Measurements from ENCODE around the gene GTF2IRD2.
"Not testable (repeated sequence)": the region's sequence is repeated elsewhere in the genome, so short reads cannot be mapped to it uniquely, and the experiment has no call there.

The GTF2IRD2 gene

DNA sequence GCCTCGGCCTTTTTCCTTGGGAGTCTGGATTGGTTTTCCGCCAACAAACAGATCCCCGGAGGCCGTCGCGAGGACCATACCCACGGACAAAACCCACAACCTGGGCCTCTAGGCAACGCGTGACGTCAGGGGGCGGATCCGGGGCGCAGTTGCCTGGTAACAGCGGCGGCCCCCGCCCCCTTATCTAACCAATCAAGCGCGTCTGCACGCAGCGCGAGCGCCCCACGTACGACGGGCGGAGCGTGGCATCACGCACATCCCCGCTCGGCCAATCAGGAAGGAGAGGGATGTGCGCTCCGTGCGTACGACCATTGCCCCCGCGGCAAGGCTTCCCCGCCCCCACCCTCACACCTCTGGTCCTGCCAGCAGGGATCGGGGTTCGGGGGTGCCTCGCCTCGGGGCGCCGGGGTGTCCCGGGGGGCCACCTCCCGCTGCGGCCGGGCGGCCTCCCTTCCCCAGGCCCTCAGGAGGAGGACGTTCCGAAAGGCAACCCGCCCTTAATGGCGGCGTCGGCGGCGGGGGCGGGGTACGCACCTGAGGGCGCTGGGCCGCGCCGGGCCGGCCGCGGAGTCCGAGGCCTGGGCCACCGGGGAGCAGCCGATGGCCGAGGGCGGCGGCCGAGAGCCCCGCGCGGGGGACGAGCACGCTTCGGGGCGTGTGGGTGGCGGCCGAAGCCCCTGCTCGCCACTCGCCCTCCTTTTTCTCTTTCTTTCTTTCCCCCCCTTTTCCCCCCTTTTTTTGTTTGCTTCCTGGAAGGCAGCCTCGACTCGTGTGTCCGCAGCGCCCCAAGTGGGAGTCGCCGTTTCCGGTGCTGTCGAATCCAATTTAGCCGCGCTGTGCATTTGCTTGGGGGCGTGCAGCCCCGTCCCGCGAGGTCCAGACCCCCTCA, at the start of gene GTF2IRD2:
Gene GTF2IRD2 (minus strand): TSS at position 773 of the 889 bp plus-strand sequence. CDS start 15,227 bp downstream, outside the sequence.
- DNase-seq: not testable (repeated sequence)

DNA sequence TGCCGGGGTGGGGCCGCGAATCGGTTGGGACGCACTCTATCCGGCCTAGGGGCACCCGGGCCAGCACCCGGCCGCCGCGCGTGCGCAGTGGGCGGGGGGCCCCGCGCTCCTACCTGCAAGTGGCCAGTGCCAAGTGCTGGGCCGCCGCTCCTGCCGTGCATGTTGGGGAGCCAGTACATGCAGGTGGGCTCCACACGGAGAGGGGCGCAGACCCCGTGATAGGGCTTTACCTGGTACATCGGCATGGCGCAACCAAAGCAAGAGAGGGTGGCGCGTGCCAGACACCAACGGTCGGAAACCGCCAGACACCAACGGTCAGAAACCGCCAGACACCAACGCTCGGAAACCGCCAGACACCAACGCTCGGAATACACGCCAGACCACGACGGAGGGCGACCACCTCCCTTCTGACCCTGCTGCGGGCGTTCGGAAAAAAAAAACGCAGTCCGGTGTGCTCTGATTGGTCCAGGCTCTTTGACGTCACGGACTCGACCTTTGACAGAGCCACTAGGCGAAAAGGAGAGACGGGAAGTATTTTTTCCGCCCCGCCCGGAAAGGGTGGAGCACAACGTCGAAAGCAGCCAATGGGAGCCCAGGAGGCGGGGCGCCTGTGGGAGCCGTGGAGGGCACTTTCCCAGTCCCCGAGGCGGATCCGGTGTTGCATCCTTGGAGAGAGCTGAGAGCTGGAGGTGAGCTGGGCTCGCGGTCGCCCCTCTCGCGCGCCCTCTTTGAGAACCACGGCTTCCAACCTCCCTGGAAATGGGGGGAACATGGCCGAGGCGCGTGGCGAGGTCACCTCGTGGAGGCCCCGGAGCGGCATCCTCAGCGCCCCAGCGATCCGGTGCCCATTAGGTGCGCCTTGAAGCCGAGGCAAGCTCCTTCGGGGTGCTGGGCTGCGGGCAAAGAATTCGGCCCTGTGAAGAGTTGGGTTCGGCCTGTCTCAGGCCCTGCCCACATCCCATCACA, 39.0 kb upstream of the GTF2IRD2 start:
- peak; percentile 37 to 56 (median 50) for DNase-seq

DNA sequence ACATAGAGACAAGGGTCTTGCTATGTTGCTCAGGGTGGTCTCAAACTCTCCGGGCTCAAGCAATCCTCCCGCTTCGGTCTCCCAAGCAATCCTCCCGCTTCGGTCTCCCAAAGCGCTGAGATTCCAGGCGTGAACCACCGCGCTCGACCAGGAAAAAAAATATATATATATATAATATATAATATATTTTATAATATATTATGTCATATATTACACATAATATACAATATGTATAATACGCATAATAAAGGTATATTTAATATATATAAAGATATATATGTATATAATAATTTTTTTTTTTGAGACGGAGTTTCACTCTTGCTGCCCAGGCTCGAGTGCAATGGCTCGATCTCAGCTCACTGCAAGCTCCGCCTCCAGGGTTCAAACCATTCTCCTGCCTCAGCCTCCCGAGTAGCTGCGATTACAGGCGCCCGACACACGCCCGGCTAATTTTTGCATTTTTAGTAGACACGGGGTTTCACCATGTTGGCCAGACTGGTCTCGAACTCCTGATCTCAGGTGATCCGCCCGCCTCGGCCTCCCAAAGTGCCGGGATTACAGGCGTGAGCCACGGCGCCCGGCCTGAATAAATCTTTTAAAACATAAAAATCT, 38.2 kb upstream of the GTF2IRD2 start:
- DNase-seq: not testable (repeated sequence)

DNA sequence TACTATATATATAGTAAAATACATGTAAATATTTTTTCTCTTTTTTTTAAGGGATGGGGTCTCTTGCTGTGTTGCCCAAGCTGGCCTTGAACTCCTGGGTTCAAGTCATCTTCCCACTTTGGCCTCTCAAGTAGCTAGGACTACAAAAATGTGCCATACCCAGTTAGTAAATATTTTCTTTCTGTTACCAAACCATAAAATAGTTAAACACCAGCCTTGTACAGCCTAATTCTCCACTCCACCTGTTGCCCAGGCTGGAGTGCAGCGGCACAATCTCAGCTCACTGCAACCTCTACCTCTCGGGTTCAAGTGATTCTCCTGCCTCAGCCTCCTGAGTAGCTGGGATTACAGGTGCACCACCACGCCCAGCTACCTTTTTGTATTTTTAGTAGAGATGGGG, 33.9 kb upstream of the GTF2IRD2 start:
- DNase-seq: not testable (repeated sequence)

DNA sequence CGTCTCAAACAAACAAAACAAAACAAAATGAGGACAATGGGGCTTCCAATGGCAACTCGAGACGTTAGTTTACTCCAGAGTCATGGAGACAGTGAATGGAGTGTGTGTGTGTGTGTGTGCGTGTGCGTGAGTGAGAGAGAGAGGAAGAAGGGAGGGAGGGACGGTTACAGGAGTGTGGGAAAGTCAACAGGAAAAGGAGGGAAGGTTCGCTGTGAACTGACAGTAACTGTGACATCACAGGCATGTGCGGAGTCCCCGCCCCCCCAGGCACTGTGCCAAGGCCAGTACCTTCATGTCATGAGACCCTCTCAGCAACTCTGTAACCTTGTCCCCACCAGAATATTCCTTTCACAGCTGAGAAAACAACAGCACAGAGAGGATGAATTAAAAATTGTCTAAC, 30.7 kb upstream of the GTF2IRD2 start:
- not testable (repeated sequence) for DNase-seq

DNA sequence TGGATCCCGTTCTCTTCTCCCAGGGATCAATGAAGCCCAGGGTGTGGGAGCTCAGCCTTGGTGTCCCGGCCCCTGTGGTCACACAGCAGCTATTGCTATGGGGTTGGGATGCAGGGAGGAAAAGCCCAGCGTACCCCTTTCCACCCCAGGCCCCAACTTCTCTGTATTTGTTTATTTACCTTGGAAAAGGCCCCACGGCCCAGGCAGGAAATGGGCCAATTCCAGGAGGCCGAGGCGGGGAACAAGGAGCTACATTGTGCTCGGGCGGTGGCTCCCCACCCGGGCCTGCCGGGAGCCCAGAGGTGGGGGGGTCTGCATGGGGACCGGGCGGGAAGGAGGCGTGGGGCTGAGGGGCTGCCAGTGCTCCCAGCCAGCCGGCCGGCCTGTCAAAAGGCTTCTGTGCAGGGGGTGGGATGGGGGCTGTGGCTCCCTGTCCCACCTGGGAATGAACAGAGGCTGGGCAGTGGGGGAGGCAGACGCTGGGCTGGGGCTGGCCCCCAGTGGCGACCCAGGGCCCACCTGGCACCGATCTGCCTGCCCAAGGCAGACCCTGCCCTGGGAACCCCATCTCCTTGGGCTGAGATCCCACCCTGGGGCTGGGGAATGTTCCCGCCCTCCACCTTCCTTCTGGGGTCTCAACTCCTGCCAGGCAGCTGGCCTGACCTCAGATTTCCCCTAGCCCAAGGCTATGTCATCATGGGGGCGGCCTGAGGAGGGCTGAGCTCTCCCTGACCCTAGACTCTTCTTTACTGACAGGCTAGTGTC, 23.5 kb upstream of the GTF2IRD2 start:
- DNase-seq: not testable (repeated sequence)

DNA sequence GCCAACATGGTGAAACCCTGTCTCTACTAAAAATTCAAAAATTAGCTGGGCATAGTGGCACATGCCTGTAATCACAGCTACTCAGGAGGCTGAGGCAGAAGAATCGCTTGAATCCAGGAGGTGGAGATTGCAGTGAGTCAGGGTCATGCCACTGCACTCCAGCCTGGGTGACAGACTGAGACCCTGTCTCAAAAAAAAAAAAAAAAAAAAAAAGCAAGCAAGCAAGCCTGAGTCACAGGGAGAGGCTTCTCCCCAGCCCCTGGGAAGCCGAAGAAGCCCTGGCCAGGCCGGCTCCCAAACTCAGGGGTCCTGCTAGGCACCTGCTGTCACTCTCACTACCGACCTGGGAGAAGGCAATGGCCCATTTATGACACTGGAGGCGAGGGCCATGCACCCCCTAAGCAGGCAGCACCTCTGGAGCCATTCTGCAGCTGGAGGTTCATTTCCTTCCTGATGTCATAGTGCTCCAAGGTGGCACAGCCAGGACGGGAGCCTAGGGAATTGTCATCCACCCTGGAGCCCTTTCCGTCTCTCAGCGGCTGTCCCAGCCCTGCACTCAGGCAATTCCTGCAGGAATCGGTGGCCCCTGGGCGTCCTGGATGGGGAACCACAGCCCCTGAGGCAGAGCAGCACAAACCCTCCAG, 22.8 kb upstream of the GTF2IRD2 start:
- DNase-seq: not testable (repeated sequence)

DNA sequence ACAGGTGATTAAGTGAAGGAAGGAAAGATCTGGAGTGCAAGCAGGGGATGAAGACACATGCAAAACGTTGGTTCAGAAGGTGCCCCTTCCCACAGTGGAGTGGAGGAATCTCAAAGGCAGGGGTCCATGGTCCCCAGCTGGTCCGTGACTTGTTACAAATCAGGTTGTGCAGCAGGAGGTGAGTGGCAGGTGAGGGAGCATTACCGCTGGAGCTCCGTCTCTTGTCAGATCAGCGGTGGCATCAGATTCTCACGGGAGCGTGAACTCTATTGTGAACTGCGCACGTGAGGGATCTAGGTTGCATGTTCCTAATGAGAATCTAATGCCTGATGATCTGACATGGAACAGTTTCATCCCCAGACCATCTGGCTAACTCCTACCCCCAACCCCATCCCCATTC, 21.1 kb upstream of the GTF2IRD2 start:
- not testable (repeated sequence) for DNase-seq

DNA sequence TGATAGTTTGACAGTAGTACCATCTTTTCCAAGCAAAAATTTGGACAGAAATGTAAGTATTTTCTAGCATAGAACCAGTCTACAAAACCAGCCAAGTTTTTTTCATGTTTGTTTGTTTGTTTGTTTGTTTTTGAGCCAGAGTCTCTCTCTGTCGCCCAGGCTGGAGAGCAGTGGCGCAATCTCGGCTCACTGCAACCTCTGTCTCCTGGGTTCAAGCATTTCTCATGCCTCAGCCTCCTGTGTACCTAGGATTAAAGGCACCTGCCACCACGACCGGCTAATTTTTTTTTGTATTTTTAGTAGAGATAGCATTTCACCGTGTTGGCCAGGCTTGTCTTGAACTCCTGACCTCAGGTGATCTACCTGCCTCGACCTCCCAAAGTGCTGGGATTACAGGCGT, 14.4 kb upstream of the GTF2IRD2 start:
- DNase-seq: not testable (repeated sequence)

DNA sequence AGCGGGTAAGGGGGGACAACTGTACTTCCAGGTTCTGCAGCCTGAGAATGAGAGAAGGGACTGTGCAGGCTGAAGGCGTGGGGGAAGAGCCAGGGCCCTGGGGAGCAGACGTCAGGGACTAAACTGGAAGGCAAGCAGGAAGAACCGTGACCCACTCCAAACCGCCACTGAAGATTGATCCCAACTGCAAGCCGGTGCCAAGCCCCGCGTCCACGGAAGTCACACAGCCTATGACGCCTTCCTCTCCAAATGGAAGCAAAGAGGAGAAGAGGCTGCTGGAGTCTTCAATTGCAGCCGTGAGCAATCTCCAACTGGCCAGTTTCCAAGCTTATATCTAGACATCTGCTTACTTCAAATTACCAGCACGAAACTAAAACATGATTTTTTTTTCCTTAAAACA, 1.6 kb downstream of the GTF2IRD2 start:
- not testable (repeated sequence) for DNase-seq

DNA sequence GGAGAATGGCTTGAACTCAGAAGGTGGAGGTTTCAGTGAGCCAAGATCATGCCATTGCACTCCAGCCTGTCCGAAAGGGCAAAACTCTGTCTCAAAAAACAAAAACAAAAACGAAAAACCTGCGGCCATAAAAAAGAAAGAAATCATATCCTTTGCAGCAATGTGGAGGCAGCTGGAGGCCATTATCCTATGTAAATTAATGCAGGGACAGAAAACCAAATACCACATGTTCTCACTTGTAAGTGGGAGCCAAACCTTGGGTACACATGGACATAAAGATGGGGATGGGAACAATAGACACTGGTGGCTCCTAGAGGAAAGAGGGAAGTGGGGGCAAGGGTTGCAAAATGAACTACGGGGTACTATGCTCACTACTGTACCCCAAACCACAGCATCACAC, 21.0 kb downstream of the GTF2IRD2 start:
- not testable (repeated sequence) for DNase-seq

DNA sequence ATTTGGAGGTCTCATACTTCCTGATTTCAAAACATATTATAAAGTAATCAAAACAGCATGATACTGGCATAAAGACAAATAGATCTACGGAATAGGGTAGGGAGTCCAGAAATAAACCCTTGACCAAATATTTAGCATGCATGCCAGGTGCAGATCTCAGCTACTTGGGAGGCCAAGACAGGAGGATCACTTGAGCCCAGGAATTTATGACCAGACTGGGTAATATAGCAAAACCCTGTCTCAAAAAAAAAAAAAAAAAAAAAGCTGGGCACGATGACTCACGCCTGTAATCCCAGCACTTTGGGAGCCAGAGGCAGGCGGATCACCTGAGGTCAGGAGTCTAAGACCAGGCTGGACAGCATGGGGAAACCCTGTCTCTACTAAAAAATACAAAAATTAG, 21.4 kb downstream of the GTF2IRD2 start:
- DNase-seq: not testable (repeated sequence)

DNA sequence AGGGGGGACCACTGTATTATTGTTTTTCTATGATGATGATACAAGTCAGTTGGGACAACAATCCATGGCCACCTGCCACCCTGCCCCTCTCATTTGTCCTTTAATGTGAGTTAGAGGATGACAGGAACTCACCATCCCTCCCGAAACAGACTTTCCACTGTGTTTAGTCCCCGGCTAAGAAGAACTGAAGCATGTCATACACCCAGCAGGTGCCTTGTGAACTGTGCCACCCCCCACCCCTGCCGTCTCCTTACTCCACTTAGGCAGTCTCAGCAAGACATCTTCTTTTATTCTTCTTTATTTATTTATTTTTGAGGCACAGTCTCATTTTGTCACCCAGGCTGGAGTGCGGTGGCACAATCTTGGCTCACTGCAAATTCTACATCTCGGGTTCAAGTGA, 30.1 kb downstream of the GTF2IRD2 start:
- DNase-seq: not testable (repeated sequence)

DNA sequence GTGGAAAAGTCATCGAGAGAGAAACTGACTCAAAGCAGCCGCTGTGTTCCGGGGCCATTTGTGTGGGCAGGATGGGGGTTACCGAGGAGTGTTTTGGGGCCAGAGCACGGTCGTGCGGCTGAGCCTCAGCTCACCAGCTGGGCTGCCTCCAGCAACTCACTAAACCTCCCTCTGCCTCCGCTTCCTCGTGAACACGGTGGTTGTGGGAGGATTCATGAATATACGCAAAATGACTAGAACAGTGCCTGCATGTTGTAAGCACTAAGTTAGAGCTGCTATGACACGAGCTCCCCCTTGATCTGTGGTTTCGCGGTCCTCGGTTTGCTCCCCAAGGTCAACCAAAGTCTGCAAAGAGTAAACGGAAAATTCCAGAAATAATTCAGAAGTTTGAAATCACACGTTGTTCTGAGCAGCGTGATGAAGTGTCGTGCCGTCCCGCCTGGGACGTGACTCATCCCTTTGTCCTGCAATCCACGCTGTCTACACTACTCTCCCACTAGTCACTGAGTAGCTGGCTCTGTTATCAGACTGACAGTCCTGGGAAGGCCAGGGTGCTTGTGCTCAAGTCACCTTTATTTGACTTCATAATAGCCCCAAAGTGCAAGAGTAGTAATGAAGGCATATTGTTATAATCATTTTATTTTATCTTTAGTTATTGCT, 31.1 kb downstream of the GTF2IRD2 start:
- not testable (repeated sequence) for DNase-seq

DNA sequence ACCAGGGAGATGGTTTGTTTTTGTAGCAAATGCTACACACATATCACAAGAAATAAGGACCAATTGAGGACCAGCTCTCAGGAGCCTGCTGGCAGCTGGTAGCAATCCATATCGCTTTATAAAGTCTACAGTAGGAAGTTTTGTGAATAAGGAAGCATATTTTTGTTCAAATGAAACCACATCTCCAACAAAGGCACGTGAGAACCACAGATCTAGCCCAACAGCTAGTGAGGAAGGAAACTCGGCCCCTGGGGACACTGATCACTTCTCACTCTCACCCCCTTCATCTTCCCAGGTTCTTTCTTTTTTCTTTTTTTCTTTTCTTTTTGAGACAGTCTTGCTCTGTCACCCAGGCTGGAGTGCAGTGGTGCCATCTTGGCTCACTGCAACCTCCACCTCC, 35.5 kb downstream of the GTF2IRD2 start:
- not testable (repeated sequence) for DNase-seq

DNA sequence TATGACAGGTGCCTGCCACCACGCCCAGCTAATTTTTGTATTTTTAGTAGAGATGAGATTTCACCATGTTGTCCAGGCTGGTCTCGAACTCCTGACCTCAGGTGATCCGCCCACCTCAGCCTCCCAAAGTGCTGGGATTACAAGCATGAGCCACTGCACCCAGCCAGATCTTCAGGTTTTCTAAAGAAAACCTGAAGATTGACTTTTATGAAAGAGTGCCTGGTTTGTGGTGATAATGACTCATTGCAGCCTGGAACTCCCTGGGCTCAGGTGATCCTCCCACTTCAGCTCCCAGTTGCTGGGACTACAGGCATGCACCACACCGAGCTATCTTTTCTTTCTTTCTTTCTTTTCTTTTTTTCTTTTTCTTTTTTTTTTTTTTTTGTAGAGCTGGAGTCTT, 52.8 kb downstream of the GTF2IRD2 start:
- not testable (repeated sequence) for DNase-seq

DNA sequence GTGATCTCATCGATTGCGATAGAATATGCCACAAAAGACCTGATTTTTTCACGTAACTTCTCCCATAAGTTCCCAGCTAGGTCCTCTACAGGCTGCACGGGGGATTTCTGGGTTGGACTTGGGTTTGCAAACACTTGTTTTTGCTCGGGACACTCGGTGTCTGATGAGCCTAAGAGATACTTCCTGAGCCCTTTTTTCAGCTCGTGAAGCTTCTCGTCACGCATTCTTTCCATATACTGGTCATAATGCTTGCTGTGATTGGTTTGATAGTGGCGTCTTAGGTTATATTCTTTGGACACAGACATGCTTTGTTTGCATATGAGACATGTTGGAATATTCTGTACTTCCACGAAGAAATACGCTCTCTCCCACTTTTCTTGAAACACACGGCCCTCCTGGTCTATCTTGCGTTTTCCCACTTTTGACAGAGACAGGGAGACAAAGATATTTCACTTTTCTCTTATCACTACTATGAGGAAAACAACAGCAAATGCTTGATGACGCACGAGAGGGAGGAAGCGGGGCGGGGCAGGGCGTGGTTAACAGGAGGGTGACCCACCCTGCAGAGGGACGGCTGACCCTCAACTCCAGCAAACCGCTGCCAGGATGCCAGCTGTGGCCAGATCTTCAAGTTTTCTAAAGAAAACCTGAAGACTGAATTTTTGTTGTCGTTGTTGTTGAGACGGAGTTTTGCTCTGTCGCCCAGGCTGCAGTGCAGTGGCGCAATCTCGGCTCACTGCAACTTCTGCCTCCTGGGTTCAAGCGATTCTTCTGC, 53.4 kb downstream of the GTF2IRD2 start:
- DNase-seq: not testable (repeated sequence)

DNA sequence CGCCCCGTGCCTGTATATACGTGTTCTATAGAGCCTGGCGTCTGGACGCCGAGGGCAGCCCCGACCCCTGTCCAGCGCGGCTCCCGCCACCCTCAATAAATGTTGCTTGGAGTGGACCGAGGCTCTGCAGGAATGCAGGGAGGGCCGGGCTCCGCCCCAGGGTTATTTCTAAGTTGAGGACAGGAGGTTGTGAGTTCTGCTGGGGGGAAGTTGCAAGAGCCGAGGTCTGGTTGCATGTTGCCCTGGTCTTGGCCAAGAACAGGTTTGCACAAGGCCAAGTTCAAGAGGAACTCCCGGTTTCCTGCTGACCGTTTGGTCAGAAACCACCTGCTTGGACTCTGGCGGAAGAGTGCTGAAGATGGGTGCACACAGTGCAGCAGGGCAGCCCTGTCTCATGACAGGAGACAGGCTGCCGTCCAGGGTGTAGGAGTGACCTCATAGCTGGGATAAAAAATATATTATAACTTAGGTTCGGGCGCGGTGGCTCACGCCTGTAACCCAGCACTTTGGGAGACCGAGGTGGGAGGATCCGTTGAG, 62.1 kb downstream of the GTF2IRD2 start:
- not testable (repeated sequence) for DNase-seq

DNA sequence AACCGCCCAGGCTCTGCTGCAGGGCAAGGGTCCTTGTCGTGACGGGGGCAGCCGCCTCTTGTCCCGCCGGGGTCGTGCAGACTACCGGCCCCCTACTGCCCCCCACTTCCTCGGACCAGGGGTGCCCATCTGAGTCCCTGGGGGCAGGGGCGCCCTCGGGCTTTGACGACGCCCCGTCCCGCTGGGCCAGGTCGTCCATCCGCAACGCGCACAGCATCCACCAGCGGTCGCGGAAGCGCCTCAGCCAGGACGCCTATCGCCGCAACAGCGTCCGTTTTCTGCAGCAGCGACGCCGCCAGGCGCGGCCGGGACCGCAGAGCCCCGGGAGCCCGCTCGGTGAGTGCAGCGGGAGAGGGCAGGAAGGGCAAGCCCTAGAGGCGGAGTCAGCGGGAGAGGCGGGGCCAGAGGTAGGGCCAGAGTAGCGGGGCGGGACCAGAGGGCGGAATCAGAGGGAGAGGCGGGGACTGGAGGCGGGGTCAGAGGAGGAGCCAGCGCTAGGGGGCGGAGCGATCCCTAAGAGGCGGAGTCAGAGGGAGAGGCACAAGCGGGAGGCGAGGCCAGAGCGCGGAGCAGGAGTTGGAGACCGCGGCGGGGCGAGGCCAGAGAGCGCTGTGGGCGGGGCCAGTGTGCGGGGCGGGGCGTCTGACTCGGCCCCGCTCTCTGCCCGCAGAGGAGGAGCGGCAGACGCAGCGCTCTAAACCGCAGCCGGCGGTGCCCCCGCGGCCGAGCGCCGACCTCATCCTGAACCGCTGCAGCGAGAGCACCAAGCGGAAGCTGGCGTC, 62.8 kb downstream of the GTF2IRD2 start:
- peak; percentile 76 to 93 (median 81) for DNase-seq
